NCI-H1417 treated with DMSO at 0.1 percent for 48 hours (cell line): Measurements from ENCODE around the gene WRAP73.
"Not testable (repeated sequence)": the region's sequence is repeated elsewhere in the genome, so short reads cannot be mapped to it uniquely, and the experiment has no call there.

Experiments used
- DNase-seq: peaks from one replicate; lab custom pipeline; 2025; lab: John Stamatoyannopoulos, UW

Gene WRAP73

GRCh38 chr1:3596663-3597598 is 53.0 kb downstream of the WRAP73 start:
- no peak for DNase-seq

GRCh38 chr1:3595949-3596348 is 54.0 kb downstream of the WRAP73 start:
- DNase-seq: no peak

- no peak for DNase-seq
Measured at GRCh38 chr1:3594706-3595377, 55.1 kb downstream of the WRAP73 start.

- DNase-seq: no peak
Measured at GRCh38 chr1:3593745-3594144, 56.2 kb downstream of the WRAP73 start.

- no peak for DNase-seq
Measured at GRCh38 chr1:3593334-3593733, 56.6 kb downstream of the WRAP73 start.

GRCh38 chr1:3590951-3591865 is 58.7 kb downstream of the WRAP73 start:
- DNase-seq: no peak

- peak; percentile 8 for DNase-seq
Measured at GRCh38 chr1:3590139-3590763, 59.7 kb downstream of the WRAP73 start.

GRCh38 chr1:3588395-3588794 is 61.5 kb downstream of the WRAP73 start:
- no peak for DNase-seq

- DNase-seq: no peak
Measured at GRCh38 chr1:3586986-3587759, 62.7 kb downstream of the WRAP73 start.

- DNase-seq: no peak
Measured at GRCh38 chr1:3585940-3586568, 63.8 kb downstream of the WRAP73 start.

GRCh38 chr1:3585353-3585868 is 64.5 kb downstream of the WRAP73 start:
- not testable (repeated sequence) for DNase-seq

GRCh38 chr1:3584915-3585314 is 65.0 kb downstream of the WRAP73 start:
- DNase-seq: no peak

GRCh38 chr1:3583751-3584150 is 66.2 kb downstream of the WRAP73 start:
- not testable (repeated sequence) for DNase-seq

GRCh38 chr1:3581296-3582036 is 68.4 kb downstream of the WRAP73 start:
- DNase-seq: no peak
